Left ventricle myocardium inferior (tissue), 1 donor: ENCODE measurements around the gene MX2. TPM values are rescaled to one million over a fixed set of nuclear protein-coding genes. Genes with fewer than 3 reads are reported as not detected.

Experiments used
- DNase-seq: peaks from one replicate; pipeline ENCODE4 v3.0.0-alpha.2; 2020
- H3K27ac ChIP-seq: fragments of 200-600 bp; replicated peaks from 2 replicates; pipeline ENCODE4 v1.8.0; 2021
- H3K27me3 ChIP-seq: fragments of 200-600 bp; 2 replicates; pipeline ENCODE4 v1.8.0; 2021; ENCODE audit warnings: low read depth
- H3K36me3 ChIP-seq: fragments of 200-600 bp; 2 replicates; pipeline ENCODE4 v1.8.0; 2021
- H3K4me1 ChIP-seq: fragments of 200-600 bp; 2 replicates; pipeline ENCODE4 v1.8.0; 2021
- H3K4me3 ChIP-seq: fragments of 200-600 bp; 2 replicates; pipeline ENCODE4 v1.8.0; 2021; ENCODE audit warnings: mild to moderate bottlenecking, moderate library complexity
- H3K9me3 ChIP-seq: fragments of 200-600 bp; replicated peaks from 2 replicates; pipeline ENCODE4 v1.8.0; 2021
- CTCF ChIP-seq: fragments of 200-600 bp; IDR thresholded peaks from 2 replicates; pipeline ENCODE4 v1.8.0; 2021; ENCODE audit warnings: antibody characterized with exemption, mild to moderate bottlenecking, borderline replicate concordance
- intact Hi-C: fragments of 100-400 bp; cut with micrococcal nuclease; formaldehyde crosslinking; loops from one replicate; pipeline ENCODE4 v1.11.0; 2022
- total RNA-seq: library from RNA; stranded (reverse); fragmentation: NEBNext Ultra II Directional; extraction: Animal tissue kit (Norgen Biotek cat#: 25700); gene quantifications from one replicate; pipeline ENCODE4 v1.2.1, GENCODE V29; 2021
- donor health status: DM: no; HTN: yes; CAD: no; lungs with severe emphysema.

The MX2 gene
- total RNA-seq, 1 donor from 2014 or later: 5.4 TPM

- intact Hi-C loops: no loop called here
- DNase-seq: no peak
- Histone ChIP-seq H3K36me3 (peaks cover 45% of the 10 kb centered on the region), H3K4me3 (no peak overlapping the region), H3K4me1 (peaks cover 35% of the 10 kb centered on the region), H3K9me3 (peaks cover 2% of the 10 kb centered on the region), H3K27me3 (peaks cover 28% of the 10 kb centered on the region), H3K27ac (no peak overlapping the region)
- no peak for TF ChIP-seq CTCF
These were observed 67.0 kb downstream of the MX2 start for GRCh38 chr21:41428847-41429246.

- H3K9me3 ChIP-seq: peaks cover 7% of the 10 kb centered on the region
- intact Hi-C loops: no loop called here
- TF ChIP-seq CTCF: no peak
- peaks cover 35% of the 10 kb centered on the region for H3K4me1 ChIP-seq
- no peak for DNase-seq
- H3K4me3 ChIP-seq: no peak overlapping the region
- H3K36me3 ChIP-seq: peaks cover 49% of the 10 kb centered on the region
- H3K27ac ChIP-seq: no peak overlapping the region
- H3K27me3 ChIP-seq: peaks cover 28% of the 10 kb centered on the region
These were observed 67.5 kb downstream of the MX2 start for GRCh38 chr21:41429305-41429704.

GRCh38 chr21:41429925-41430491 lies 68.2 kb downstream of the MX2 start:
- no peak for DNase-seq
- no peak overlapping the region for H3K27ac ChIP-seq
- H3K9me3 ChIP-seq: peaks cover 14% of the 10 kb centered on the region
- H3K4me3 ChIP-seq: no peak overlapping the region
- H3K27me3 ChIP-seq: peaks cover 28% of the 10 kb centered on the region
- no peak for TF ChIP-seq CTCF
- intact Hi-C loops: no loop called here
- H3K4me1 ChIP-seq: peaks cover 35% of the 10 kb centered on the region
- H3K36me3 ChIP-seq: peaks cover 56% of the 10 kb centered on the region

- TF ChIP-seq CTCF: no peak
- peaks cover 76% of the 10 kb centered on the region for H3K36me3 ChIP-seq
- no peak overlapping the region for H3K27ac ChIP-seq
- H3K9me3 ChIP-seq: peaks cover 19% of the 10 kb centered on the region
- intact Hi-C loops: no loop called here
- no peak overlapping the region for H3K4me3 ChIP-seq
- H3K4me1 ChIP-seq: peaks cover 18% of the 10 kb centered on the region
- no peak for DNase-seq
- peaks cover 16% of the 10 kb centered on the region for H3K27me3 ChIP-seq
These were observed 70.1 kb downstream of the MX2 start for GRCh38 chr21:41431788-41432548.

GRCh38 chr21:41432562-41433460 lies 71.0 kb downstream of the MX2 start:
- no peak for TF ChIP-seq CTCF
- H3K27ac ChIP-seq: no peak overlapping the region
- H3K27me3 ChIP-seq: peaks cover 7% of the 10 kb centered on the region
- H3K4me1 ChIP-seq: peaks cover 10% of the 10 kb centered on the region
- H3K4me3 ChIP-seq: no peak overlapping the region
- H3K36me3 ChIP-seq: peaks cover 84% of the 10 kb centered on the region
- H3K9me3 ChIP-seq: peaks cover 19% of the 10 kb centered on the region
- no peak for DNase-seq
- intact Hi-C loops: no loop called here
